Gastrocnemius medialis (tissue), 4 donors: ENCODE results near the gene LRFN2. TPM values are rescaled to one million over a fixed set of nuclear protein-coding genes. Genes with fewer than 3 reads are reported as not detected.

ENCODE experiments used
- ATAC-seq, 2 donors: fragments of 150-250 bp; one replicate each; pipeline ENCODE4 v1.9.1; 2016
- DNase-seq, 2 donors: peaks; one replicate each; pipeline ENCODE4 v3.0.0-alpha.2; 2019
- H3K27ac ChIP-seq, 4 donors: fragments of 200-600 bp; sonication (generic); 1 replicate in 1 of 4; 2 replicates in 3 of 4; pipeline ENCODE4 v1.5.1; 2016 to 2018; ENCODE audit warnings: mild to moderate bottlenecking in 2 of 4, moderate library complexity in 1 of 4
- H3K27me3 ChIP-seq, 3 donors: fragments of 200-600 bp; sonication (generic) in 2 of 3; 1 replicate in 1 of 3; 2 replicates in 2 of 3; pipeline versions ENCODE4 v1.5.1 to v1.6.0; 2016 to 2019; ENCODE audit warnings: mild to moderate bottlenecking in 1 of 3, moderate library complexity in 1 of 3
- H3K36me3 ChIP-seq, 2 donors: fragments of 200-600 bp; sonication (generic) in 1 of 2; one replicate each; pipeline ENCODE4 v1.5.1; 2017 to 2018
- H3K4me1 ChIP-seq, 2 donors: fragments of 200-600 bp; sonication (generic) in 1 of 2; one replicate each; pipeline ENCODE4 v1.5.1; 2016 to 2017; ENCODE audit warnings: mild to moderate bottlenecking in 2 of 2
- H3K4me3 ChIP-seq, 4 donors: fragments of 200-600 bp; sonication (generic) in 3 of 4; 1 replicate in 1 of 4; 2 replicates in 3 of 4; pipeline ENCODE4 v1.5.1; 2016 to 2019; ENCODE audit warnings: mild to moderate bottlenecking in 2 of 4
- H3K9me3 ChIP-seq, 3 donors: fragments of 200-600 bp; sonication (generic) in 2 of 3; 1 replicate in 1 of 3; 2 replicates in 2 of 3; pipeline ENCODE4 v1.5.1; 2016 to 2019
- CTCF ChIP-seq, 5 experiments: fragments of 450-650 bp in 3 of 5; fragments of 200-600 bp in 2 of 5; sonication (generic) in 2 of 5; IDR thresholded peaks in 4 of 5; conservative IDR thresholded peaks in 1 of 5; 1 replicate in 4 of 5; 2 replicates in 1 of 5; pipeline ENCODE4 v1.5.1; 2016 to 2019; ENCODE audit warnings: antibody characterized with exemption in 5 of 5, mild to moderate bottlenecking in 3 of 5, moderate library complexity in 3 of 5
- POLR2A ChIP-seq, 2 donors: fragments of 450-650 bp; IDR thresholded peaks; one replicate each; pipeline ENCODE4 v1.6.1; 2017; ENCODE audit warnings: antibody characterized with exemption in 2 of 2, mild to moderate bottlenecking in 2 of 2, moderate library complexity in 2 of 2
- in situ Hi-C, 4 donors: fragments of 200-750 bp; cut with MboI; loops; one replicate each; pipeline versions ENCODE4 v1.15.0 to v1.8.0; 2017; ENCODE audit warnings: low sequenced_read_pairs in 4 of 4
- intact Hi-C: fragments of 100-400 bp; cut with DNase I; formaldehyde crosslinking; loops from one replicate; pipeline ENCODE4 v1.15.1; 2023; ENCODE audit warnings: low total_unique reads
- total RNA-seq, 4 donors: library from RNA; depleted of rRNA; stranded (reverse); fragments of >200 nt; gene quantifications; one replicate each; pipeline versions ENCODE4 v1.1.0 to v1.2.3, GENCODE V29; 2016

Gene LRFN2
- total RNA-seq, 4 donors from 2014 or later = not detected

GRCh38 chr6:40383348-40384115, 203.6 kb downstream of the LRFN2 start:
- TF ChIP-seq CTCF (IDR thresholded peaks at IDR 0.05 in 4 of 5, conservative IDR thresholded peaks at IDR 0.05 in 1 of 5) = no peak
- no peak for TF ChIP-seq POLR2A (IDR thresholded peaks at IDR 0.05)
- no peak overlapping the region for H3K27ac ChIP-seq

GRCh38 chr6:40380271-40380670, 206.9 kb downstream of the LRFN2 start:
- Histone ChIP-seq H3K36me3 (no peaks in the 10 kb centered on the region), H3K4me1 (peaks cover 9 to 14% of the 10 kb centered on the region in 2 donors), H3K27ac (no peak overlapping the region), H3K9me3 (no peaks in the 10 kb centered on the region), H3K4me3 (no peak overlapping the region), H3K27me3 (no peaks in the 10 kb centered on the region)
- no peak for DNase-seq
- TF ChIP-seq POLR2A (IDR thresholded peaks at IDR 0.05) = no peak
- TF ChIP-seq CTCF (IDR thresholded peaks at IDR 0.05 in 4 of 5, conservative IDR thresholded peaks at IDR 0.05 in 1 of 5) = no peak
- intact Hi-C loops = no loop called here
- in situ Hi-C loops = no loop called here
- ATAC-seq = no peak

More at GRCh38 chr6:40383348-40384115, 203.6 kb downstream of the LRFN2 start:
- Histone ChIP-seq H3K27me3 (no peaks in the 10 kb centered on the region), H3K36me3 (no peaks in the 10 kb centered on the region), H3K4me1 (no peaks in the 10 kb centered on the region), H3K9me3 (no peaks in the 10 kb centered on the region), H3K4me3 (no peak overlapping the region)
- in situ Hi-C loops = no loop called here
- ATAC-seq (no peak), DNase-seq (no peak)
- intact Hi-C loops = no loop called here

- in situ Hi-C loops = no loop called here
- H3K9me3 ChIP-seq = no peaks in the 10 kb centered on the region
- no peak for ATAC-seq
These were observed 207.4 kb downstream of the LRFN2 start for GRCh38 chr6:40379811-40380210.

GRCh38 chr6:40378725-40379074, 208.5 kb downstream of the LRFN2 start:
- in situ Hi-C loops (no loop called here), intact Hi-C loops (no loop called here)
- Histone ChIP-seq H3K27me3 (no peaks in the 10 kb centered on the region), H3K4me1 (peaks cover 9 to 14% of the 10 kb centered on the region in 2 donors), H3K36me3 (no peaks in the 10 kb centered on the region), H3K27ac (no peak overlapping the region), H3K4me3 (no peak overlapping the region), H3K9me3 (no peaks in the 10 kb centered on the region)
- DNase-seq (no peak), ATAC-seq (no peak)
- TF ChIP-seq CTCF (IDR thresholded peaks at IDR 0.05 in 4 of 5, conservative IDR thresholded peaks at IDR 0.05 in 1 of 5) = no peak
- TF ChIP-seq POLR2A (IDR thresholded peaks at IDR 0.05) = no peak

More at GRCh38 chr6:40379811-40380210, 207.4 kb downstream of the LRFN2 start:
- intact Hi-C loops = no loop called here
- Histone ChIP-seq H3K4me3 (no peak overlapping the region), H3K36me3 (no peaks in the 10 kb centered on the region), H3K27ac (no peak overlapping the region), H3K27me3 (no peaks in the 10 kb centered on the region), H3K4me1 (peaks cover 9 to 14% of the 10 kb centered on the region in 2 donors)
- TF ChIP-seq POLR2A (IDR thresholded peaks at IDR 0.05) (no peak), CTCF (IDR thresholded peaks at IDR 0.05 in 4 of 5, conservative IDR thresholded peaks at IDR 0.05 in 1 of 5) (no peak)
- no peak for DNase-seq
